Keratinocyte (primary cell): ENCODE data around the gene SKIC3. TPM values are rescaled to one million over a fixed set of nuclear protein-coding genes. Genes with fewer than 3 reads are reported as not detected.

ENCODE experiments used
- DNase-seq: peaks from one replicate; pipeline ENCODE4 v3.0.0-alpha.2; 2011; ENCODE audit warnings: low read depth, missing footprints, low spot score
- FAIRE-seq: peaks from 2 replicates; lab custom pipeline; 2011; peaks lifted over from hg19 to GRCh38; lab: Jason Lieb, UNC
- H2AFZ ChIP-seq: 2 replicates; pipeline ENCODE4 v1.6.0; 2012; ENCODE audit warnings: low read length, control low read depth, inconsistent platforms; ENCODE audit not compliant: control insufficient read depth
- H3K27ac ChIP-seq: 2 replicates; pipeline ENCODE4 v1.5.1; 2011; ENCODE audit warnings: low read length; ENCODE audit not compliant: control insufficient read depth, insufficient read depth
- H3K27me3 ChIP-seq: 3 replicates; pipeline ENCODE4 v1.6.0; 2011; ENCODE audit warnings: low read length; ENCODE audit not compliant: control insufficient read depth, insufficient read depth; ENCODE audit errors: extremely low read depth
- H3K36me3 ChIP-seq, 2 experiments: 2 replicates in 1 of 2; 3 replicates in 1 of 2; pipeline ENCODE4 v1.5.1; 2011; ENCODE audit warnings: low read length in 2 of 2, mild to moderate bottlenecking in 1 of 2; ENCODE audit not compliant: control insufficient read depth in 2 of 2, insufficient read depth in 2 of 2; ENCODE audit errors: extremely low read depth in 1 of 2
- H3K4me1 ChIP-seq: 3 replicates; pipeline ENCODE4 v1.5.1; 2011; ENCODE audit warnings: low read length; ENCODE audit not compliant: control insufficient read depth, insufficient read depth; ENCODE audit errors: extremely low read depth
- H3K4me2 ChIP-seq: 3 replicates; pipeline ENCODE4 v1.6.0; 2011; ENCODE audit warnings: low read depth, low read length; ENCODE audit not compliant: control insufficient read depth, insufficient read depth; ENCODE audit errors: extremely low read depth
- H3K4me3 ChIP-seq, 3 experiments: fragments of 200-600 bp in 1 of 3; sonication (generic) in 1 of 3; 2 replicates in 2 of 3; 3 replicates in 1 of 3; pipeline ENCODE4 v1.5.1; 2011 to 2016; ENCODE audit warnings: low read length in 3 of 3, mild to moderate bottlenecking in 3 of 3, control low read depth in 2 of 3, inconsistent platforms in 1 of 3, low read depth in 1 of 3, mixed read lengths in 1 of 3, mixed run types in 1 of 3, moderate library complexity in 1 of 3; ENCODE audit not compliant: control insufficient read depth in 2 of 3, insufficient read depth in 2 of 3; ENCODE audit errors: extremely low read depth in 1 of 3
- H3K79me2 ChIP-seq: 2 replicates; pipeline ENCODE4 v1.6.0; 2012; ENCODE audit warnings: low read length; ENCODE audit not compliant: control insufficient read depth, insufficient read depth
- H3K9ac ChIP-seq: 3 replicates; pipeline ENCODE4 v1.6.0; 2011; ENCODE audit warnings: low read length; ENCODE audit not compliant: control insufficient read depth, insufficient read depth; ENCODE audit errors: extremely low read depth
- H3K9me1 ChIP-seq: 3 replicates; pipeline ENCODE4 v1.6.0; 2011; ENCODE audit warnings: low read length; ENCODE audit not compliant: control insufficient read depth, insufficient read depth; ENCODE audit errors: extremely low read depth
- H3K9me3 ChIP-seq: 2 replicates; pipeline ENCODE4 v1.5.1; 2012; ENCODE audit warnings: low read depth, low read length; ENCODE audit not compliant: control insufficient read depth
- H4K20me1 ChIP-seq: 3 replicates; pipeline ENCODE4 v1.6.0; 2011; ENCODE audit warnings: low read length; ENCODE audit not compliant: control insufficient read depth, insufficient read depth; ENCODE audit errors: extremely low read depth
- EZH2 ChIP-seq: IDR thresholded peaks from one replicate; pipeline ENCODE4 v1.6.1; 2012; ENCODE audit warnings: inconsistent platforms, mild to moderate bottlenecking, low read length, moderate library complexity
- dilution Hi-C: fragments of 300-500 bp; cut with MboI; formaldehyde crosslinking; loops from one replicate; pipeline ENCODE4 v1.7.0; 2020; ENCODE audit warnings: low sequenced_read_pairs; ENCODE audit not compliant: extremely low pct_ligation_motif_present
- polyA plus RNA-seq, 5 experiments: library from polyadenylated mRNA; depleted of rRNA in 3 of 5; stranded (reverse) in 3 of 5; stranded (forward) in 1 of 5; unstranded in 1 of 5; fragments of >200 nt; gene quantifications; 1 replicate in 1 of 5; 2 replicates in 3 of 5; 3 replicates in 1 of 5; pipeline versions ENCODE4 v1.2.1 to v1.2.3, GENCODE V29; 2011 to 2012; ENCODE audit warnings: missing spikeins in 2 of 5, low read depth in 1 of 5, low replicate concordance in 1 of 5
- TF ChIP-seq, protein P1 (sequence below), 3 experiments: IDR thresholded peaks in 1 of 3; conservative IDR thresholded peaks in 1 of 3; optimal IDR thresholded peaks in 1 of 3; 2 replicates in 2 of 3; 3 replicates in 1 of 3; pipeline versions ENCODE3 to v1.5.1; 2011; ENCODE audit warnings: low read length in 3 of 3, mild to moderate bottlenecking in 3 of 3, moderate library complexity in 2 of 3, control low read depth in 1 of 3, inconsistent platforms in 1 of 3; ENCODE audit not compliant: insufficient read depth in 2 of 3; ENCODE audit errors: extremely low read depth in 1 of 3

Gene SKIC3
- polyA plus RNA-seq, 1 donor (not counting 4 experiments of a cell fraction or from before 2014, with no cell fraction given) = 63.8 TPM

DNA sequence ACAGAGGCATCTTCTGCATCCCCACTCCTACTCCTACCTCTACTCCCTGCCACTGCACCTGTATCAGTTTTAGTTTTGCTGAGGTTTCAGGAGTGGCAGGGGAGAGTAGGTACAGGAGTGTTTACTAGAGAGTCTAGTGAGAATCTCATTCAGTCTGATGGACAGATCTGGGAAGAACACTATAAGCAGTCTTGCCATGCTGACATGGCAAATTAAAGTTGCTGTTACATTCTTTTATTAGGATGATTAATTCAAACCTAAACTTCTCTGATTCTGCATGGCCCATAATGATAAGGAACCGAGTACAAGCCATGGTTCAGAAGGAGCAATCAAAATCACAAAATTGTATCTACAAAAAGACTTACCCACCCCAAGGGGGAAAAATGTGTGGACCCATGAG is 7.5 kb upstream of the SKIC3 start:
- DNase-seq (no peak), FAIRE-seq (no peak)
- Histone ChIP-seq H4K20me1 (no peaks in the 10 kb centered on the region), H3K4me3 (no peak overlapping the region), H3K27me3 (no peaks in the 10 kb centered on the region), H3K9ac (no peak overlapping the region), H3K79me2 (peaks cover 3% of the 10 kb centered on the region), H3K9me1 (no peaks in the 10 kb centered on the region), H3K36me3 (no peaks in the 10 kb centered on the region), H3K27ac (no peak overlapping the region), H3K9me3 (no peaks in the 10 kb centered on the region), H3K4me2 (no peak overlapping the region), H2AFZ (no peak overlapping the region), H3K4me1 (no peaks in the 10 kb centered on the region)
- TF ChIP-seq EZH2 = no peak
- TF ChIP-seq, protein P1, sequence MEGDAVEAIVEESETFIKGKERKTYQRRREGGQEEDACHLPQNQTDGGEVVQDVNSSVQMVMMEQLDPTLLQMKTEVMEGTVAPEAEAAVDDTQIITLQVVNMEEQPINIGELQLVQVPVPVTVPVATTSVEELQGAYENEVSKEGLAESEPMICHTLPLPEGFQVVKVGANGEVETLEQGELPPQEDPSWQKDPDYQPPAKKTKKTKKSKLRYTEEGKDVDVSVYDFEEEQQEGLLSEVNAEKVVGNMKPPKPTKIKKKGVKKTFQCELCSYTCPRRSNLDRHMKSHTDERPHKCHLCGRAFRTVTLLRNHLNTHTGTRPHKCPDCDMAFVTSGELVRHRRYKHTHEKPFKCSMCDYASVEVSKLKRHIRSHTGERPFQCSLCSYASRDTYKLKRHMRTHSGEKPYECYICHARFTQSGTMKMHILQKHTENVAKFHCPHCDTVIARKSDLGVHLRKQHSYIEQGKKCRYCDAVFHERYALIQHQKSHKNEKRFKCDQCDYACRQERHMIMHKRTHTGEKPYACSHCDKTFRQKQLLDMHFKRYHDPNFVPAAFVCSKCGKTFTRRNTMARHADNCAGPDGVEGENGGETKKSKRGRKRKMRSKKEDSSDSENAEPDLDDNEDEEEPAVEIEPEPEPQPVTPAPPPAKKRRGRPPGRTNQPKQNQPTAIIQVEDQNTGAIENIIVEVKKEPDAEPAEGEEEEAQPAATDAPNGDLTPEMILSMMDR (optimal IDR thresholded peaks at IDR 0.05 in 1 of 3, IDR thresholded peaks at IDR 0.05 in 1 of 3, conservative IDR thresholded peaks at IDR 0.05 in 1 of 3; ENCODE audit: extremely low read depth in 1 of 3, insufficient read depth in 2 of 3, low read length in 3 of 3) = no peak
- dilution Hi-C loops = no loop called here

- Histone ChIP-seq H3K9me1 (peaks cover 2% of the 10 kb centered on the region), H3K27me3 (no peaks in the 10 kb centered on the region), H3K4me3 (no peak overlapping the region), H3K4me1 (peaks cover 11% of the 10 kb centered on the region), H3K79me2 (peaks cover 22% of the 10 kb centered on the region), H3K9ac (no peak overlapping the region), H4K20me1 (no peaks in the 10 kb centered on the region), H3K27ac (no peak overlapping the region), H3K36me3 (peaks cover 0 to 2% of the 10 kb centered on the region in 2 experiments), H3K4me2 (no peak overlapping the region), H2AFZ (no peak overlapping the region), H3K9me3 (no peaks in the 10 kb centered on the region)
- dilution Hi-C loops = no loop called here
- TF ChIP-seq, protein P1 (optimal IDR thresholded peaks at IDR 0.05 in 1 of 3, IDR thresholded peaks at IDR 0.05 in 1 of 3, conservative IDR thresholded peaks at IDR 0.05 in 1 of 3; ENCODE audit: extremely low read depth in 1 of 3, insufficient read depth in 2 of 3, low read length in 3 of 3) = no peak
- TF ChIP-seq EZH2 = no peak
- no peak for DNase-seq
- FAIRE-seq = no peak
Measured at GRCh38 chr5:95557841-95558240, 3.1 kb upstream of the SKIC3 start.
